A549 (cell line): ENCODE data around the gene SLC29A3.

Source experiments
- CEBPB ChIP-seq, 2 experiments: fragments of >200 bp in 1 of 2; sonication (Bioruptor Twin) in 1 of 2; formaldehyde crosslinking in 1 of 2; IDR thresholded peaks; 2 replicates each; pipeline ENCODE4 v1.6.1; 2012 to 2016
- CHD2 ChIP-seq: fragments of 150-350 bp; IDR thresholded peaks from 2 replicates; pipeline ENCODE4 v1.6.1; 2014; ENCODE audit warnings: low read length; ENCODE audit not compliant: partially characterized antibody
- POLR2A ChIP-seq: IDR thresholded peaks from 2 replicates; pipeline ENCODE4 v1.6.1; 2012; ENCODE audit warnings: mild to moderate bottlenecking, low read length
- RAD21 ChIP-seq, 2 experiments: fragments of >200 bp in 1 of 2; sonication (Bioruptor Twin) in 1 of 2; formaldehyde crosslinking in 1 of 2; IDR thresholded peaks in 1 of 2; conservative IDR thresholded peaks in 1 of 2; 2 replicates in 1 of 2; 3 replicates in 1 of 2; pipeline ENCODE4 v1.6.1; 2012 to 2018; ENCODE audit warnings: inconsistent platforms in 1 of 2
- RNF2 ChIP-seq: fragments of 200-600 bp; sonication (generic); IDR thresholded peaks from 2 replicates; pipeline ENCODE4 v1.6.1; 2016; ENCODE audit warnings: low read depth, mild to moderate bottlenecking, antibody characterized with exemption, moderate library complexity, borderline replicate concordance
- ZFP36 ChIP-seq: fragments of 450-650 bp; IDR thresholded peaks from 2 replicates; pipeline ENCODE4 v1.6.1; 2014; ENCODE audit warnings: borderline replicate concordance; ENCODE audit not compliant: partially characterized antibody
- TF ChIP-seq, protein P1 (sequence below): fragments of >200 bp; sonication (Bioruptor Twin); formaldehyde crosslinking; IDR thresholded peaks from 3 replicates; pipeline ENCODE4 v1.5.1; 2016
- TF ChIP-seq, protein P2 (sequence below): IDR thresholded peaks from 2 replicates; pipeline ENCODE4 v1.6.1; 2012

DNA sequence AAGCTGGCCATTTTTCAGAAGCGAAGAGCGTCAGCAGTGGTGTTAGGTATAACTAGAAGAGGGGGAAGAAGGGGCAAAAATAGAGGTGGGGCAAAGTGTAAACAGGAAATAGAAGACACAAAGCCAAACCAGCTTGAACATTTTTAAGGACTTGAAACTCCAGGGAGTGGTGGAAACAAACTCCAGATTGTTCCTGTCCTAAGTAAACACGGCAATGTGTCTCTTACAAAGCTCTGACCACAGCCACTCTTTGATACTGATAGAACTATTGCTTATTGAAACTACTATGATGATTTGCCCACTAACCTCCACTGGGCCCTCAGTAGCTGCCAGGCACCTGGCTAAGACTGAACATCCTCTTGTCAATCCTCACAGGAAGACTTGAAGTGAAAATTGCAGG, 56.9 kb downstream of the SLC29A3 start:
- TF ChIP-seq, protein P1, sequence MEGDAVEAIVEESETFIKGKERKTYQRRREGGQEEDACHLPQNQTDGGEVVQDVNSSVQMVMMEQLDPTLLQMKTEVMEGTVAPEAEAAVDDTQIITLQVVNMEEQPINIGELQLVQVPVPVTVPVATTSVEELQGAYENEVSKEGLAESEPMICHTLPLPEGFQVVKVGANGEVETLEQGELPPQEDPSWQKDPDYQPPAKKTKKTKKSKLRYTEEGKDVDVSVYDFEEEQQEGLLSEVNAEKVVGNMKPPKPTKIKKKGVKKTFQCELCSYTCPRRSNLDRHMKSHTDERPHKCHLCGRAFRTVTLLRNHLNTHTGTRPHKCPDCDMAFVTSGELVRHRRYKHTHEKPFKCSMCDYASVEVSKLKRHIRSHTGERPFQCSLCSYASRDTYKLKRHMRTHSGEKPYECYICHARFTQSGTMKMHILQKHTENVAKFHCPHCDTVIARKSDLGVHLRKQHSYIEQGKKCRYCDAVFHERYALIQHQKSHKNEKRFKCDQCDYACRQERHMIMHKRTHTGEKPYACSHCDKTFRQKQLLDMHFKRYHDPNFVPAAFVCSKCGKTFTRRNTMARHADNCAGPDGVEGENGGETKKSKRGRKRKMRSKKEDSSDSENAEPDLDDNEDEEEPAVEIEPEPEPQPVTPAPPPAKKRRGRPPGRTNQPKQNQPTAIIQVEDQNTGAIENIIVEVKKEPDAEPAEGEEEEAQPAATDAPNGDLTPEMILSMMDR: no peak
- no peak for TF ChIP-seq CHD2
- no peak for TF ChIP-seq CEBPB (IDR thresholded peaks at IDR 0.05)
- TF ChIP-seq ZFP36: no peak
- TF ChIP-seq POLR2A: no peak
- TF ChIP-seq RNF2: no peak
- TF ChIP-seq, protein P2, sequence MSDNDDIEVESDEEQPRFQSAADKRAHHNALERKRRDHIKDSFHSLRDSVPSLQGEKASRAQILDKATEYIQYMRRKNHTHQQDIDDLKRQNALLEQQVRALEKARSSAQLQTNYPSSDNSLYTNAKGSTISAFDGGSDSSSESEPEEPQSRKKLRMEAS: no peak
- no peak for TF ChIP-seq RAD21 (conservative IDR thresholded peaks at IDR 0.05 in 1 of 2, IDR thresholded peaks at IDR 0.05 in 1 of 2)
